AG09309 (cell line): ENCODE results near the gene UBE4B.
"Not testable (repeated sequence)": the region's sequence is repeated elsewhere in the genome, so short reads cannot be mapped to it uniquely, and the experiment has no call there.

ENCODE experiments used
- DNase-seq: peaks from one replicate; pipeline ENCODE4 v3.0.0-alpha.2; 2010; ENCODE audit warnings: low read depth
- H3K4me3 ChIP-seq: 2 replicates; pipeline ENCODE4 v1.5.1; 2011; ENCODE audit warnings: mild to moderate bottlenecking, low read depth, low read length, moderate library complexity; ENCODE audit not compliant: control insufficient read depth
- CTCF ChIP-seq: IDR thresholded peaks from 2 replicates; pipeline ENCODE4 v1.5.1; 2011; ENCODE audit warnings: mild to moderate bottlenecking, low read depth, low read length, inconsistent platforms; ENCODE audit not compliant: insufficient read depth, control insufficient read depth; ENCODE audit errors: missing control alignments

UBE4B gene

DNA sequence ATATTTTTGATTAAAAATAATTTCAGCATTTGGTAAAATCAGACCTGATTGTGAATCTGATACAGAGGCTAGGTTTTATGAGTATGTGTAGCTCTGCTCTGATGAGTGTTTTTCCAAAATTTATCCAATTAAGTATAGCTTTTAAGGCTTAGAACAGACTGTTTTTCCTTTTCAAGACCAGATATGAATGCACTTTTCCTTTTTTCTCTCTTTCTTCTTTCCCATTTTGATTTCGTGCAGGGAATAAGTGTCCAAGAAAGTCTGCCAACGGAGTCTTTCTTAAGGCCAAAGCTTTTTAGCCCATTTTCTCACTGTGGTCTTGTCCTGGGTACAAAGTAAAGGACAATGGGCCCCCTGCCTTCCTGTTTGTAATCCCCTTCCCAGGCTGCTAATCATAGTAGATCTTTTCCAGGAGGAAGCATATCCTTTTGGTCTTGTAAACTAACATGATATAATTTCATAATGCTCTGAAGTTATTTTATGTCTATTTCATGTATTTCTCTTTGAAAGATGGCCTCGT is 180.5 kb downstream of the UBE4B start:
- TF ChIP-seq CTCF, result no peak
- H3K4me3 ChIP-seq, result no peak overlapping the region
- DNase-seq, result no peak

GRCh38 chr1:10216090-10216749 is 183.5 kb downstream of the UBE4B start:
- DNase-seq, result no peak
- H3K4me3 ChIP-seq, result no peak overlapping the region
- no peak for TF ChIP-seq CTCF

GRCh38 chr1:10217748-10218441 is 185.1 kb downstream of the UBE4B start:
- no peak for TF ChIP-seq CTCF
- H3K4me3 ChIP-seq, result no peak overlapping the region
- no peak for DNase-seq

DNA sequence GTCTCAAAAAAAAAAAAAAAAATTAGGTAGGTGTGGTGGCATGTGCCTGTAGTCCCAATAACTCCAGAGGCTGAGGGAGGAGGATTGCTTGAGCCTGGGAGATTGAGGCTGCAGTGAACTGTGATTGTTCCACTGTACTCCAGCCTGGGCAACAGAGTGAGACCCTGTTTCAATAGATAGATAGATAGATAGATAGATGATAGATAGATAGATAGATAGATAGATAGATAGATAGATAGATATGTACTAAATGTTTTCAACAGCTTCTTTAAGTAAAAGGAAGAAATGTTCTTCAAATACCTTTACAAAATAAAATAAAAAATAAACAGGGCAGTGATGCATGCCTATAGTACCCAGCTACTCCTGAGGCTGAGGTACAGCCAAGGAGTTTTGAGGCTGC is 187.4 kb downstream of the UBE4B start:
- no peak for TF ChIP-seq CTCF
- no peak overlapping the region for H3K4me3 ChIP-seq
- DNase-seq, result no peak

DNA sequence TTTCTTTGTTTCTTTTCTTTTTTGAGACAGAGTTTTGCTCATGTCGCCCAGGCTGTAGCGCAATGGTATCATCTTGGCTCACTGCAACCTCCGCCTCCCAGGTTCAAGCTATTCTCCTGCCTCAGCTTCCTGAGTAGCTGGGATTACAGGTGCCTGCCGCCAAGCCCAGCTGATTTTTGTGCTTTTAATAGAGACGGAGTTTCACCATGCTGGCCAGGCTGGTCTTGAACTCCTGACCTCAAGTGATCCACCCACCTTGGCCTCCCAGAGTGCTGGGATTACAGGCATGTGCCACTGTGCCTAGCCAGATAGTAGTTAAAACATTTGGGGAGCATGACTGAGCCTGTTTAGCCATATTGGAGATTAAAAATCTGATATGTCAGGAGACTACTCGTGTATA is 187.9 kb downstream of the UBE4B start:
- H3K4me3 ChIP-seq, DNase-seq: not testable (repeated sequence)

DNA sequence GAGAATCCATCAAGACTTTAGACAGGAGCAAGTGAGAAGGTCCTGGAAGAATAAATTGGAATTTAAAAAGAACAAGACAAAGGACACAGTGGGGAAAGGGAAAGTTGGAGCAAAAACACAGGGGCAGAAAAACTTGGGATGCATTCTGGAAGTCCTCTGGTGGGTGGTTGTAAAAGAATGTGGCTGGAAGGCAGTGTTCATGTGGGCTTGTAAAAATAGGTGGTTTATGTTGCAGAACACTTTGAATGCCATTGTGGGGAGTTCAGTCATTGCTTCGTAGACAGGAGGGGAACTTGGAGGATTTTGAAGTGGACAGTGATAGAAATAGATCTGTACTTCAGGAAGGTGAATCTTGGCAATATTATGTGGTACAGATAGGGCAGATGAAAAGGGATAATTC is 192.8 kb downstream of the UBE4B start:
- TF ChIP-seq CTCF, result no peak
- no peak overlapping the region for H3K4me3 ChIP-seq
- DNase-seq, result peak; percentile 33

GRCh38 chr1:10228528-10228927 is 195.8 kb downstream of the UBE4B start:
- no peak for DNase-seq
- no peak overlapping the region for H3K4me3 ChIP-seq
- no peak for TF ChIP-seq CTCF
